Heart right ventricle (tissue), 16 donors: ENCODE data around the gene MMP12. TPM values are rescaled to one million over a fixed set of nuclear protein-coding genes. Genes with fewer than 3 reads are reported as not detected.

ENCODE experiments used
- ATAC-seq, 8 donors: fragments of 200-7000 bp; cut with Tn5 transposase; one replicate each; pipeline ENCODE4 v1.9.1; 2020; ENCODE audit warnings: mild to moderate bottlenecking in 8 of 8, moderate library complexity in 8 of 8, moderate number of reproducible peaks in 1 of 8
- DNase-seq, 2 donors: peaks; one replicate each; pipeline ENCODE4 v3.0.0-alpha.2; 2020
- H3K27ac ChIP-seq, 10 donors: fragments of 200-600 bp; sonication (generic) in 2 of 10; one replicate each; pipeline versions ENCODE4 v1.5.0 to v1.8.0; 2020 to 2022; ENCODE audit warnings: mild to moderate bottlenecking in 3 of 10
- H3K27me3 ChIP-seq, 7 donors: fragments of 200-600 bp; one replicate each; pipeline ENCODE4 v1.8.0; 2021 to 2022; ENCODE audit warnings: mild to moderate bottlenecking in 2 of 7
- H3K36me3 ChIP-seq, 9 donors: fragments of 200-600 bp; sonication (generic) in 1 of 9; one replicate each; pipeline versions ENCODE4 v1.5.0 to v1.8.0; 2020 to 2022; ENCODE audit warnings: mild to moderate bottlenecking in 2 of 9
- H3K4me1 ChIP-seq, 9 donors: fragments of 200-600 bp; sonication (generic) in 1 of 9; one replicate each; pipeline versions ENCODE4 v1.5.0 to v1.8.0; 2020 to 2022; ENCODE audit warnings: mild to moderate bottlenecking in 4 of 9
- H3K4me3 ChIP-seq, 10 donors: fragments of 200-600 bp; sonication (generic) in 2 of 10; one replicate each; pipeline versions ENCODE4 v1.5.0 to v1.8.0; 2020 to 2022; ENCODE audit warnings: mild to moderate bottlenecking in 7 of 10, moderate library complexity in 2 of 10
- H3K9me3 ChIP-seq, 11 donors: fragments of 200-600 bp in 10 of 11; sonication (generic) in 2 of 11; one replicate each; pipeline versions ENCODE4 v1.5.0 to v1.8.0; 2013 to 2022; ENCODE audit warnings: mild to moderate bottlenecking in 2 of 11, control low read depth in 1 of 11, moderate library complexity in 1 of 11
- CTCF ChIP-seq, 9 donors: fragments of 200-600 bp; sonication (generic) in 2 of 9; IDR thresholded peaks; one replicate each; pipeline versions ENCODE4 v1.5.0 to v1.8.0; 2021 to 2022; ENCODE audit warnings: antibody characterized with exemption in 9 of 9, mild to moderate bottlenecking in 5 of 9, moderate library complexity in 1 of 9
- WGBS, 2 donors: extraction: QIAGEN DNeasy Blood & Tissue Kit; methylation state at CpG; one replicate each; pipeline ENCODE4 v1.1.7; 2013; ENCODE audit warnings: inconsistent platforms in 1 of 2; 5-methylcytosine and 5-hydroxymethylcytosine counted together
- intact Hi-C, 10 donors: fragments of 100-400 bp; cut with DNase I; formaldehyde crosslinking; loops; one replicate each; pipeline versions ENCODE4 v1.11.1 to v1.14.2; 2022
- polyA plus RNA-seq, 2 donors: library from polyadenylated mRNA; stranded (reverse); fragments of 200-250 nt; gene quantifications; one replicate each; pipeline ENCODE4 v1.2.3, GENCODE V29; 2013
- total RNA-seq, 10 donors: library from RNA; stranded (reverse); fragmentation: NEBNext Ultra II Directional in 3 of 10; extraction: Animal tissue kit (Norgen Biotek cat#: 25700) in 3 of 10; gene quantifications; one replicate each; pipeline versions ENCODE4 v1.2.1 to v1.2.4, GENCODE V29; 2021 to 2023
- donor health status: Arrhythmogenic right ventricular cardiomyopathy.
- donor health status: ischemic (EF 13 %, LVEDD 7.1; RV severe dilation, severe dysfunction).
- donor health status: healthy with polysubstance abuse.
- donor health status: DM: no; HTN: yes; CAD: no.
- donor health status: DM: no; HTN: no; CAD: no.
- donor health status: ischemic (EF 25% LVEDD 6.9; RV normal size, moderate dysfunction).
- donor health status: ischemic (EF 25% LVEDD 5.7; RV mildly dilated, moderate dysfunction).
- donor health status: healthy.
- donor health status: DM: yes; HTN: yes; CAD: no.
- donor health status: Ischemic cardiomyopathy.
- donor health status: ischemic (EF 35%, LVEDD 5.7; RV mildly dilated, moderate dysfunction).
- donor health status: nonischemic (EF 11% LVEDD 7.7; RV severe dilation, severe dysfunction).
- donor health status: DM: yes; HTN: yes; CAD: no.
- donor health status: PGD.
- donor health status: ischemic (EF 29% LVEDD 5.4; RV normal size, mild dysfunction).
- donor health status: nonischemic (EF 23%, LVEDD 6.1; RV moderate dilation, normal function).

MMP12 gene
- total and polyA plus RNA-seq, 12 donors, result 0.30 TPM; not detected in 11

DNA sequence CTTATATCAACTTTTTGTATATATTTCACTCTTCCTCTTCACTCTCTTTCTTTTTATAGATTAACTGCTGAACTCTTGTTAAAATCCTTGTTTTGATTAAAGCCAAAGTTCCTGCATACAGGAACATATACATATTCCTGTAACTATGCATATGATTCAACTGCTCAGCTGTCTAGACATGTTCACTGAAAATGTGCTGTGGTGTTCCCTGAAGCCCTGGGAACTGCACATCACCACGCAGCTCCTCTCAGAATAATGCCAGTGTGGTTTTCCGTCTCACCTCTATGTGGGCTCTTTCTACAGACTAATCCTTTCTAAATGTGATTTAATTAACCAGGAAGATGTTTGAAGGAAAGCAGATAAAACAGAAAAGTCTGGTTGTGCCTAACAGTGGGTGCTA lies 25.6 kb upstream of the MMP12 start:
- TF ChIP-seq CTCF (IDR thresholded peaks at IDR 0.05), result no peak
- 81 to 85% methylated on average over 2 of the region's 2 CpGs for WGBS, 2 donors
- Histone ChIP-seq H3K36me3 (no peaks in the 10 kb centered on the region), H3K27ac (no peak overlapping the region), H3K27me3 (no peaks in the 10 kb centered on the region), H3K4me1 (no peaks in the 10 kb centered on the region), H3K4me3 (no peak overlapping the region), H3K9me3 (peaks cover 0 to 7% (median 0%) of the 10 kb centered on the region in 11 donors)
- intact Hi-C loops, result no loop called here
- DNase-seq (no peak), ATAC-seq (no peak)

DNA sequence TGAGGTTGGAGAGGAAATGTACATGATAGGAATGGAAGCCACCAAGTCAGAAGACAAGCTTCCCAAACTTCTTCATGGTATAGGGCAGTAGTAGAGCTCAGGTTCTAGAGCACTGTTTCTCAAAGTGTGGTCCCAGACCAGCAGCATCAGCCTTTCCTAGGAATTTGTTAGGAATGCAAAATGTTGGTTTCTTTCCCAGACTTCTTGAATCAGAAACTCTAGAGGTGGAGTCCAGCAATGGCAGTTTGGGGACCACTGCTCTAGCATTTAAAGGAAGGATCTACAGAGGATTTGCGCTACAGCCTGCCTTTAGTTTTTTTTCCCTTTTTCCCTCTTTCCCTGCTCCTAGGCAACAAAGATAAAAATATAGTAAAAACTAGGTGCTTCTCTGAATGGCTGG lies 17.0 kb upstream of the MMP12 start:
- 93 to 95% methylated on average over 1 of the region's 1 CpG for WGBS, 2 donors
- no peaks in the 10 kb centered on the region for H3K4me1 ChIP-seq

DNA sequence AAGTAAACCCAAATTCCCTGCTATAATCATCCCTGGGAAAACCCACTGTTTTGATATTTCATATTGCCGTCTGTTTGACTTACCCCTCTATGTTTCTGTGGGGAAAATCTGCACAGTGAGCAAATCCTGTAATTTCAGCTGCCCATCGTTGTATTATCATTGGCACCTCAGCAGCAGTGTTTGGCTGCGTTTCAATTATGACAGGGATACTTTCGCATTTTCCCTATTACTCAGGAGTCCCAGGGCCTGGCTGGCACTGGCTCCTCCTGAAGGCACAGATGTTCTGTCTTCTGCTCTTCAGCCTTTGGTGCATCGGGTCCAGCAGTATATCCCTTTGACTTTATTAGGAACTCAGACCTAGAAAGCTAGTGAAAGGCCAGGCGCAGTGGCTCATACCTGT lies 12.2 kb upstream of the MMP12 start:
- Histone ChIP-seq H3K27me3 (no peaks in the 10 kb centered on the region), H3K4me1 (no peaks in the 10 kb centered on the region), H3K4me3 (no peak overlapping the region), H3K9me3 (no peaks in the 10 kb centered on the region), H3K36me3 (no peaks in the 10 kb centered on the region), H3K27ac (no peak overlapping the region)
- ATAC-seq (no peak), DNase-seq (no peak)
- intact Hi-C loops, result no loop called here
- TF ChIP-seq CTCF (IDR thresholded peaks at IDR 0.05), result no peak
- WGBS, 2 donors, result 79 to 81% methylated on average over 6 of the region's 6 CpGs

More for the DNA sequence above, 17.0 kb upstream of the MMP12 start:
- no peaks in the 10 kb centered on the region for H3K36me3 ChIP-seq
- TF ChIP-seq CTCF (IDR thresholded peaks at IDR 0.05), result no peak
- ATAC-seq, result no peak
- no peaks in the 10 kb centered on the region for H3K27me3 ChIP-seq
- H3K27ac ChIP-seq, result no peak overlapping the region
- peaks cover 0 to 16% (median 0%) of the 10 kb centered on the region in 11 donors for H3K9me3 ChIP-seq
- no peak overlapping the region for H3K4me3 ChIP-seq
- DNase-seq, result no peak
- intact Hi-C loops, result loop anchor here in 1 of 10 donors (10.0 kb wide), 1 partner anchor 57 kb away; no protein-coding TSS in a partner anchor

GRCh38 chr11:102883141-102883540 lies 8.4 kb upstream of the MMP12 start:
- Histone ChIP-seq H3K36me3 (no peaks in the 10 kb centered on the region), H3K9me3 (no peaks in the 10 kb centered on the region), H3K4me1 (peaks cover 0 to 3% (median 0%) of the 10 kb centered on the region in 9 donors), H3K27ac (peak overlapping the region in 1 of 10 donors; percentile 55), H3K27me3 (no peaks in the 10 kb centered on the region), H3K4me3 (no peak overlapping the region)
- ATAC-seq, result no peak
- TF ChIP-seq CTCF (IDR thresholded peaks at IDR 0.05), result no peak
- 85% methylated on average over 3 of the region's 3 CpGs for WGBS, 2 donors
- intact Hi-C loops, result no loop called here
- no peak for DNase-seq
